Measurements from ENCODE around the gene CHST11.

CHST11 gene

GRCh38 chr12:104632724-104633201 is 176.0 kb downstream of the CHST11 start:
- no peak for DNase-seq (ENCODE audit: low spot score)

GRCh38 chr12:104634044-104634443 is 177.3 kb downstream of the CHST11 start:
- no peak for DNase-seq (ENCODE audit: low spot score)

- DNase-seq (ENCODE audit: low spot score) = no peak
These were observed 178.1 kb downstream of the CHST11 start for GRCh38 chr12:104634852-104635251.

- no peak for DNase-seq (ENCODE audit: low spot score)
These were observed 179.0 kb downstream of the CHST11 start for GRCh38 chr12:104635607-104636343.

- no peak for DNase-seq (ENCODE audit: low spot score)
These were observed 179.7 kb downstream of the CHST11 start for GRCh38 chr12:104636496-104636895.

GRCh38 chr12:104637604-104638003 is 180.9 kb downstream of the CHST11 start:
- DNase-seq (ENCODE audit: low spot score) = no peak

GRCh38 chr12:104638218-104638850 is 181.6 kb downstream of the CHST11 start:
- DNase-seq (ENCODE audit: low spot score) = no peak

GRCh38 chr12:104638851-104639240 is 182.1 kb downstream of the CHST11 start:
- no peak for DNase-seq (ENCODE audit: low spot score)

GRCh38 chr12:104640956-104641355 is 184.2 kb downstream of the CHST11 start:
- DNase-seq (ENCODE audit: low spot score) = no peak

GRCh38 chr12:104641862-104642261 is 185.1 kb downstream of the CHST11 start:
- no peak for DNase-seq (ENCODE audit: low spot score)

GRCh38 chr12:104643093-104643818 is 186.5 kb downstream of the CHST11 start:
- DNase-seq (ENCODE audit: low spot score) = peak; percentile 35

GRCh38 chr12:104643819-104644669 is 187.3 kb downstream of the CHST11 start:
- peak; percentile 47 for DNase-seq (ENCODE audit: low spot score)

GRCh38 chr12:104648756-104649155 is 192.0 kb downstream of the CHST11 start:
- no peak for DNase-seq (ENCODE audit: low spot score)

GRCh38 chr12:104649217-104649824 is 192.6 kb downstream of the CHST11 start:
- no peak for DNase-seq (ENCODE audit: low spot score)

GRCh38 chr12:104649921-104650320 is 193.2 kb downstream of the CHST11 start:
- DNase-seq (ENCODE audit: low spot score) = no peak

- DNase-seq (ENCODE audit: low spot score) = no peak
These were observed 193.8 kb downstream of the CHST11 start for GRCh38 chr12:104650541-104650940.

GRCh38 chr12:104651811-104652210 is 195.1 kb downstream of the CHST11 start:
- no peak for DNase-seq (ENCODE audit: low spot score)

- no peak for DNase-seq (ENCODE audit: low spot score)
These were observed 195.6 kb downstream of the CHST11 start for GRCh38 chr12:104652358-104652757.

GRCh38 chr12:104652910-104653309 is 196.2 kb downstream of the CHST11 start:
- DNase-seq (ENCODE audit: low spot score) = no peak

- no peak for DNase-seq (ENCODE audit: low spot score)
These were observed 197.2 kb downstream of the CHST11 start for GRCh38 chr12:104653730-104654664.

Measured in pons (tissue), 1 donor.